Measurements from ENCODE around the gene SLC27A5. TPM values are rescaled to one million over a fixed set of nuclear protein-coding genes. Genes with fewer than 3 reads are reported as not detected.
A peak's percentile ranks its signal among the peaks of the same experiment; 100 is the strongest.

The SLC27A5 gene
- total and polyA plus RNA-seq, 2 of the 13 experiments (the other 11 are each of a cell fraction or from before 2014, with no cell fraction given) = 30.3 to 40.2 TPM

DNA sequence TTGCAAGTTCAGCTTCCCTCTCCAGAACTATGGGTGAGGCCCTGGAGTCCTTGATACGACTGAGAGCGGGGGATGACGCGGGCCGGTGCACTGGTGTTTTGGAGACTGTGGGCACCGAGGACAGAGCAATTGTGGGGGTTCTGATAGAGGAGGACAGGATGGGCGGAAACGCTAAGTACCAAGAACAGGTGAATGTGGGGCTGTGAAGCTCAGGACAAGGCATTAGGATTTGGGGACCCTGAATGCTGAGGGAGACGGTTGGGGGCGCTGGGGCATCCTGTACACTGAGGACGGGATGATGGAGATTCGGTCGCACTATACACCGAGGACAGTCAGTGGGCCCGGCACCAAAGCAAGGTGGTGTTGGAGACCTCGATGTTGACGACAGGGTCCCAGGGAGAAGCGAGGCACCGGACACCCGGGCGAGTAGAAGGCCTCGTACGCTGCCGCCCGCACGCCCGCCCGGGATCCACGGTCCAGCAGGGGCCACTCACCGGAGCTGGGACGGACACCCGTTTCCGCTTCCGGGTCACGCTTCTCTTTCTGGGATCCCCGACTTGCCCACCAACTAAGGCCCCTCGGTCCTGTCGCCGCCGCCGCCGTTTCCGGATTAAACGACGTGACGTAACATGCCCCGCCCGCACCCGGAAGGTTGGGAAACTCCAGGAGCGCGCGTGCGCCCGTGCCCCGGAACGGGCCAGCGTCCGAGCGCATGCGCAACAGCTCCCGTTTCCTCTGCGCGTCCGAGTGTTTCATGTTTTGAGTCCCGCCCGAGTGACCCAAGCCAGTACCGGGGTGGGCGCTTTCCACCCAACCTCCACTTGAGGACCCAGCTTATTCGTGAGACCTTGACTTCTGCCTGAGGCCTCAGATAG lies 42.9 kb upstream of the SLC27A5 start, which contains the start of gene CHMP2A (continued):
- no peak for TF ChIP-seq ZNF383 (CRISPR knock-in tag; IDR thresholded peaks at IDR 0.05; ENCODE audit: borderline replicate concordance)
- TF ChIP-seq RBFOX2 (IDR thresholded peaks at IDR 0.05; ENCODE audit: low read depth, low read length) = peak; percentile 94
- no peak for TF ChIP-seq ZBTB7B (CRISPR knock-in tag; IDR thresholded peaks at IDR 0.05)
- TF ChIP-seq, protein P1, sequence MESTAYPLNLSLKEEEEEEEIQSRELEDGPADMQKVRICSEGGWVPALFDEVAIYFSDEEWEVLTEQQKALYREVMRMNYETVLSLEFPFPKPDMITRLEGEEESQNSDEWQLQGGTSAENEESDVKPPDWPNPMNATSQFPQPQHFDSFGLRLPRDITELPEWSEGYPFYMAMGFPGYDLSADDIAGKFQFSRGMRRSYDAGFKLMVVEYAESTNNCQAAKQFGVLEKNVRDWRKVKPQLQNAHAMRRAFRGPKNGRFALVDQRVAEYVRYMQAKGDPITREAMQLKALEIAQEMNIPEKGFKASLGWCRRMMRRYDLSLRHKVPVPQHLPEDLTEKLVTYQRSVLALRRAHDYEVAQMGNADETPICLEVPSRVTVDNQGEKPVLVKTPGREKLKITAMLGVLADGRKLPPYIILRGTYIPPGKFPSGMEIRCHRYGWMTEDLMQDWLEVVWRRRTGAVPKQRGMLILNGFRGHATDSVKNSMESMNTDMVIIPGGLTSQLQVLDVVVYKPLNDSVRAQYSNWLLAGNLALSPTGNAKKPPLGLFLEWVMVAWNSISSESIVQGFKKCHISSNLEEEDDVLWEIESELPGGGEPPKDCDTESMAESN (CRISPR knock-in tag; conservative IDR thresholded peaks at IDR 0.05) = 0 out of 2 replicates have a peak, but pooled peaks have one; percentile 38
- TF ChIP-seq KDM5B (CRISPR knock-in tag; IDR thresholded peaks at IDR 0.05; ENCODE audit: borderline replicate concordance) = peak; percentile 44; the same call in 1 of the 2 replicates
- peak; percentile 77; the same call in 1 of the 2 replicates for TF ChIP-seq HOXA3 (CRISPR knock-in tag; IDR thresholded peaks at IDR 0.05)
- no peak for TF ChIP-seq FOXK1 (CRISPR knock-in tag; IDR thresholded peaks at IDR 0.05; ENCODE audit: borderline replicate concordance, low read depth)
- 0 out of 2 replicates have a peak, but pooled peaks have one; percentile 64 for TF ChIP-seq POLR2AphosphoS2 (IDR thresholded peaks at IDR 0.05; ENCODE audit: low read depth, low read length)
- peak; percentile 82 for TF ChIP-seq ARNT2 (CRISPR knock-in tag; IDR thresholded peaks at IDR 0.05; ENCODE audit: low read depth)
- TF ChIP-seq, protein P2, sequence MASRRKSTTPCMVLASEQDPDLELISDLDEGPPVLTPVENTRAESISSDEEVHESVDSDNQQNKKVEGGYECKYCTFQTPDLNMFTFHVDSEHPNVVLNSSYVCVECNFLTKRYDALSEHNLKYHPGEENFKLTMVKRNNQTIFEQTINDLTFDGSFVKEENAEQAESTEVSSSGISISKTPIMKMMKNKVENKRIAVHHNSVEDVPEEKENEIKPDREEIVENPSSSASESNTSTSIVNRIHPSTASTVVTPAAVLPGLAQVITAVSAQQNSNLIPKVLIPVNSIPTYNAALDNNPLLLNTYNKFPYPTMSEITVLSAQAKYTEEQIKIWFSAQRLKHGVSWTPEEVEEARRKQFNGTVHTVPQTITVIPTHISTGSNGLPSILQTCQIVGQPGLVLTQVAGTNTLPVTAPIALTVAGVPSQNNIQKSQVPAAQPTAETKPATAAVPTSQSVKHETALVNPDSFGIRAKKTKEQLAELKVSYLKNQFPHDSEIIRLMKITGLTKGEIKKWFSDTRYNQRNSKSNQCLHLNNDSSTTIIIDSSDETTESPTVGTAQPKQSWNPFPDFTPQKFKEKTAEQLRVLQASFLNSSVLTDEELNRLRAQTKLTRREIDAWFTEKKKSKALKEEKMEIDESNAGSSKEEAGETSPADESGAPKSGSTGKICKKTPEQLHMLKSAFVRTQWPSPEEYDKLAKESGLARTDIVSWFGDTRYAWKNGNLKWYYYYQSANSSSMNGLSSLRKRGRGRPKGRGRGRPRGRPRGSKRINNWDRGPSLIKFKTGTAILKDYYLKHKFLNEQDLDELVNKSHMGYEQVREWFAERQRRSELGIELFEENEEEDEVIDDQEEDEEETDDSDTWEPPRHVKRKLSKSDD (CRISPR knock-in tag; IDR thresholded peaks at IDR 0.05; ENCODE audit: low read depth) = no peak
- TF ChIP-seq CHD4 (IDR thresholded peaks at IDR 0.05; ENCODE audit: borderline replicate concordance, low read length) = no peak
- 0 out of 2 replicates have a peak, but pooled peaks have one; percentile 60 for TF ChIP-seq ZNF34 (CRISPR knock-in tag; IDR thresholded peaks at IDR 0.05; ENCODE audit: borderline replicate concordance)
- TF ChIP-seq, protein P3, sequence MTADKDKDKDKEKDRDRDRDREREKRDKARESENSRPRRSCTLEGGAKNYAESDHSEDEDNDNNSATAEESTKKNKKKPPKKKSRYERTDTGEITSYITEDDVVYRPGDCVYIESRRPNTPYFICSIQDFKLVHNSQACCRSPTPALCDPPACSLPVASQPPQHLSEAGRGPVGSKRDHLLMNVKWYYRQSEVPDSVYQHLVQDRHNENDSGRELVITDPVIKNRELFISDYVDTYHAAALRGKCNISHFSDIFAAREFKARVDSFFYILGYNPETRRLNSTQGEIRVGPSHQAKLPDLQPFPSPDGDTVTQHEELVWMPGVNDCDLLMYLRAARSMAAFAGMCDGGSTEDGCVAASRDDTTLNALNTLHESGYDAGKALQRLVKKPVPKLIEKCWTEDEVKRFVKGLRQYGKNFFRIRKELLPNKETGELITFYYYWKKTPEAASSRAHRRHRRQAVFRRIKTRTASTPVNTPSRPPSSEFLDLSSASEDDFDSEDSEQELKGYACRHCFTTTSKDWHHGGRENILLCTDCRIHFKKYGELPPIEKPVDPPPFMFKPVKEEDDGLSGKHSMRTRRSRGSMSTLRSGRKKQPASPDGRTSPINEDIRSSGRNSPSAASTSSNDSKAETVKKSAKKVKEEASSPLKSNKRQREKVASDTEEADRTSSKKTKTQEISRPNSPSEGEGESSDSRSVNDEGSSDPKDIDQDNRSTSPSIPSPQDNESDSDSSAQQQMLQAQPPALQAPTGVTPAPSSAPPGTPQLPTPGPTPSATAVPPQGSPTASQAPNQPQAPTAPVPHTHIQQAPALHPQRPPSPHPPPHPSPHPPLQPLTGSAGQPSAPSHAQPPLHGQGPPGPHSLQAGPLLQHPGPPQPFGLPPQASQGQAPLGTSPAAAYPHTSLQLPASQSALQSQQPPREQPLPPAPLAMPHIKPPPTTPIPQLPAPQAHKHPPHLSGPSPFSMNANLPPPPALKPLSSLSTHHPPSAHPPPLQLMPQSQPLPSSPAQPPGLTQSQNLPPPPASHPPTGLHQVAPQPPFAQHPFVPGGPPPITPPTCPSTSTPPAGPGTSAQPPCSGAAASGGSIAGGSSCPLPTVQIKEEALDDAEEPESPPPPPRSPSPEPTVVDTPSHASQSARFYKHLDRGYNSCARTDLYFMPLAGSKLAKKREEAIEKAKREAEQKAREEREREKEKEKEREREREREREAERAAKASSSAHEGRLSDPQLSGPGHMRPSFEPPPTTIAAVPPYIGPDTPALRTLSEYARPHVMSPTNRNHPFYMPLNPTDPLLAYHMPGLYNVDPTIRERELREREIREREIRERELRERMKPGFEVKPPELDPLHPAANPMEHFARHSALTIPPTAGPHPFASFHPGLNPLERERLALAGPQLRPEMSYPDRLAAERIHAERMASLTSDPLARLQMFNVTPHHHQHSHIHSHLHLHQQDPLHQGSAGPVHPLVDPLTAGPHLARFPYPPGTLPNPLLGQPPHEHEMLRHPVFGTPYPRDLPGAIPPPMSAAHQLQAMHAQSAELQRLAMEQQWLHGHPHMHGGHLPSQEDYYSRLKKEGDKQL (CRISPR knock-in tag; IDR thresholded peaks at IDR 0.05; ENCODE audit: low read depth) = no peak
- TF ChIP-seq ZFX (CRISPR knock-in tag; IDR thresholded peaks at IDR 0.05; ENCODE audit: low read depth) = no peak
- no peak for TF ChIP-seq ZNF577 (CRISPR knock-in tag; IDR thresholded peaks at IDR 0.05; ENCODE audit: borderline replicate concordance, low read depth)
- TF ChIP-seq, protein P4, sequence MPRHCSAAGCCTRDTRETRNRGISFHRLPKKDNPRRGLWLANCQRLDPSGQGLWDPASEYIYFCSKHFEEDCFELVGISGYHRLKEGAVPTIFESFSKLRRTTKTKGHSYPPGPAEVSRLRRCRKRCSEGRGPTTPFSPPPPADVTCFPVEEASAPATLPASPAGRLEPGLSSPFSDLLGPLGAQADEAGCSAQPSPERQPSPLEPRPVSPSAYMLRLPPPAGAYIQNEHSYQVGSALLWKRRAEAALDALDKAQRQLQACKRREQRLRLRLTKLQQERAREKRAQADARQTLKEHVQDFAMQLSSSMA (CRISPR knock-in tag; IDR thresholded peaks at IDR 0.05) = no peak

Data from HepG2 (cell line).